WERI-Rb-1 (cell line): ENCODE results near the gene PMEL.

ENCODE experiments used
- DNase-seq: peaks from one replicate; pipeline ENCODE4 v3.0.0-alpha.2; 2020
- H3K27ac ChIP-seq: fragments of 250-450 bp; sonication (Bioruptor Pico); 2 replicates; pipeline ENCODE4 v1.5.1; 2020; ENCODE audit warnings: mild to moderate bottlenecking, moderate library complexity
- H3K27me3 ChIP-seq: fragments of 250-450 bp; sonication (Bioruptor Pico); 2 replicates; pipeline ENCODE4 v1.5.1; 2021; ENCODE audit warnings: mild to moderate bottlenecking, low read depth, moderate library complexity; ENCODE audit not compliant: insufficient read depth, severe bottlenecking
- H3K36me3 ChIP-seq: fragments of 250-450 bp; sonication (Bioruptor Pico); 2 replicates; pipeline ENCODE4 v1.5.1; 2020; ENCODE audit warnings: mild to moderate bottlenecking, moderate library complexity
- H3K4me3 ChIP-seq: 2 replicates; pipeline ENCODE4 v1.5.1; 2011; ENCODE audit warnings: low read depth, mild to moderate bottlenecking, control low read depth, low read length
- H3K9me3 ChIP-seq: fragments of 250-450 bp; sonication (Bioruptor Pico); 2 replicates; pipeline ENCODE4 v1.5.1; 2021; ENCODE audit warnings: mild to moderate bottlenecking, moderate library complexity; ENCODE audit not compliant: severe bottlenecking
- TF ChIP-seq, protein P1 (sequence below): IDR thresholded peaks from 2 replicates; pipeline ENCODE4 v1.5.1; 2011; ENCODE audit warnings: low read depth, mild to moderate bottlenecking, control low read depth, inconsistent platforms, low read length

The PMEL gene

DNA sequence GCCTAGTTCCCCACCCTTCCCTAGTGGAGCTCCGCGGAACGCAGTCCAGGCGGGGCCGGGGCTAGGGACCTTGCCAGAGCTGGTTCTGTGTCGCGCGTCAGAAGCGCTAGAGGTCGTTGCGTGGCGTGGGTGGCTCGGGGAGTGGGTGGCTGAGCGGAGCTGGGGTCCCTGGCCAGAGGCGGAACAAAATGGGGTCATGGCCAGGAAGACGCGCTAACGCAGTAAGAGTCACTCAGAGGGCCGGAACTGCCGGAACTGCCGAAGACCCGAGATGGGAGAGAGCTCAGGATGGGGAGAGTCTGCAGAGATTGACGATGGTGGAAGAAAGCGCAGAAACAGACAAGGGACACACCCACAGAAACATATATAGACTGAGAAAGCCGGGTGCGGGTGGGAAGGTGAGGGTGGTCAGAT, 30.1 kb downstream of the PMEL start:
- TF ChIP-seq, protein P1, sequence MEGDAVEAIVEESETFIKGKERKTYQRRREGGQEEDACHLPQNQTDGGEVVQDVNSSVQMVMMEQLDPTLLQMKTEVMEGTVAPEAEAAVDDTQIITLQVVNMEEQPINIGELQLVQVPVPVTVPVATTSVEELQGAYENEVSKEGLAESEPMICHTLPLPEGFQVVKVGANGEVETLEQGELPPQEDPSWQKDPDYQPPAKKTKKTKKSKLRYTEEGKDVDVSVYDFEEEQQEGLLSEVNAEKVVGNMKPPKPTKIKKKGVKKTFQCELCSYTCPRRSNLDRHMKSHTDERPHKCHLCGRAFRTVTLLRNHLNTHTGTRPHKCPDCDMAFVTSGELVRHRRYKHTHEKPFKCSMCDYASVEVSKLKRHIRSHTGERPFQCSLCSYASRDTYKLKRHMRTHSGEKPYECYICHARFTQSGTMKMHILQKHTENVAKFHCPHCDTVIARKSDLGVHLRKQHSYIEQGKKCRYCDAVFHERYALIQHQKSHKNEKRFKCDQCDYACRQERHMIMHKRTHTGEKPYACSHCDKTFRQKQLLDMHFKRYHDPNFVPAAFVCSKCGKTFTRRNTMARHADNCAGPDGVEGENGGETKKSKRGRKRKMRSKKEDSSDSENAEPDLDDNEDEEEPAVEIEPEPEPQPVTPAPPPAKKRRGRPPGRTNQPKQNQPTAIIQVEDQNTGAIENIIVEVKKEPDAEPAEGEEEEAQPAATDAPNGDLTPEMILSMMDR: no peak
- Histone ChIP-seq H3K36me3 (no peaks in the 10 kb centered on the region), H3K4me3 (no peak overlapping the region), H3K27me3 (no peaks in the 10 kb centered on the region), H3K27ac (no peak overlapping the region), H3K9me3 (no peaks in the 10 kb centered on the region)
- no peak for DNase-seq

DNA sequence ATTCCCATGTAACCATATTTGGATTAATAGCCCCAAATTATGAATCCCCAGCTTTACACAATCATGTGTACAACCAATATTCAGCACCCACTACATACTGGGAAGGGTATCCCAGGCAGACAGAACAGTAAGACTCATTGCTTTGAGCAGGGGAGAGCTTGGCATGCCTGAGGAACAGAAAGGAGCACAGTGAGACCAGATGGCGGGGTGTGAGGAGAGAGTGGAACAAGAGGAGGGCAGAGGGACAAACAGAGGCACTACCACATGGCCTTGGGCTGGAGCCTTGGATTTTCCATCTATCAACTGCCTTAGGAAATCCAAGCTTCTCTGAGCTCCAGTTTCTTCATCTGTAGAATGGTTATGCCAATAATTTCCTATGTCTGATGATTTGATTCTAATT, 31.1 kb downstream of the PMEL start:
- H3K27ac ChIP-seq: no peak overlapping the region
- H3K9me3 ChIP-seq: no peaks in the 10 kb centered on the region
- no peak for DNase-seq
- no peaks in the 10 kb centered on the region for H3K27me3 ChIP-seq
- TF ChIP-seq, protein P1: no peak
- H3K36me3 ChIP-seq: no peaks in the 10 kb centered on the region
- H3K4me3 ChIP-seq: no peak overlapping the region

DNA sequence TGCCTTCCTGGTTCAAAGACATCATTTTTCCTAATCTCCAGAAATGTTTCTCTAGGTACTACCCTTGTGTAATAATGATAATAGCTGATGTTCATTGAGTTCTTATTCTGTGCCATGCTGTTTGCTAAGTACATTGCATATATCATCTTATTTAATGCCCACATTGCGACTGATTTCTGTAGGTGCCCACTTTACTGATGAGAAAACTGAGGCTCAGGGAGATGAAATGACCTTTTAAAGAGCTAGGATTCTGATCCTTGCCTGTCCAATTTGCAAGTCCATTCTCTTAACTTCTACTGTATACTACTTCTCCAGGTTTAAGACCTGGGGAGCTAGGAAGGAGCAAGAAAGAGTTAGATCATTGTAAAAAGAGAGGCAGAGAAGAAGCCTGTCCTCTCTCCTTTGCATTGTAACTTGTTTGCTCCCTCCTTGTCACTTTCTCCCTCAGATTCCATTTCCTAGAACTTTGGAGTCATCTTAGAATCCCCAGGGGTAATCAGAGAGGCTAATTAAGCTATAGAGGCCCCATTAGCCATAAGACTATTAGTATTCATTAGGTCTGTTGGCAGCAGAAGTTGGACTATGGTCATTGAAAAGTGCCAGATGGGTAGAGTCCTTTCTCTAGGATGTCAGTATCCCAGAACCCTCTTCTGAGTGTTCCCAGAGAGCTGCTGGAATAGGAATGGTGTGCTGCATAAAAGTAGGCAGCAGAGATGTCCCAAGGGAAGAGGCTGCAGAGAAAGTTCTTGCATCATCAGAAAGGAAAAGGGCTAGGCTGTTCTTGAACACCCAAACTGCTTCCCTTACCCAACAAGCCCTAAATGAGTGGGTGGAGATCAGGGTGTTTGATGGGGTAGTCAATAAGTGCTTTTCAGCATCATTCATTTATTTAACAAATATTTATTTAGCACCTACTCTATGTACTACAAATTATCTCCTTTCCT, 31.8 kb downstream of the PMEL start:
- Histone ChIP-seq H3K27me3 (no peaks in the 10 kb centered on the region), H3K27ac (no peak overlapping the region), H3K36me3 (no peaks in the 10 kb centered on the region), H3K9me3 (no peaks in the 10 kb centered on the region), H3K4me3 (no peak overlapping the region)
- TF ChIP-seq, protein P1: no peak
- DNase-seq: no peak

DNA sequence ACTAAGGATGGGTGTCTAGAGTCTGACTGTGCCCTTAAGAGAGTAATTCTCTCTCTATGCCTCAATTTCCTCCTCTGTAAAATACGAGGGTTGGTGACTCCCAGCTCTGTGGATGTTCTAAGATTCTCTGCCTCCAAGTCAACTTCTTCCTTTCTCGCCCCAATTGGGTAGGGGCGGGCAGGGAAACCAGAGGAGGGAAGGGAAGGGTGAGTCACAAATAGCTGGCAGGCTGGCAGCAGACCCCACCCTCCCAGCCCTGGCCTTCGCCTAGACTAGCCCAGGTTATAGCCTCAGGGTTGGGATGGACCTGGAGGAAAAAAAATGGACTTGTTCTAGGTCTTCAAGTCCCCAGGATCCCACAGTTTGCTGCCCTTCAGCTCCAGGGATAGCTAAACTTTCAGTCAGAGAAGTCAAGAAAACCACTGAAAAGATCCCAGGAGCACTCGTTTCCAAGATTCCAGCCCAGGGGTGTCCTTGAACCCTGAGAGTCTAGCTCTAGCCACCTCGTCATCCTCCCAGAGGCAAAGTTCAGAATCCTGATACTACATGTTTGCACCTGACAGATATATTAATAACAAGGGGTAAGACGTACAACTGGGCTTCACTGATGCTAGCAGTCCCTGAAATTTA, 32.6 kb downstream of the PMEL start:
- H3K27ac ChIP-seq: no peak overlapping the region
- H3K36me3 ChIP-seq: no peaks in the 10 kb centered on the region
- H3K27me3 ChIP-seq: no peaks in the 10 kb centered on the region
- no peak overlapping the region for H3K4me3 ChIP-seq
- no peak for DNase-seq
- no peaks in the 10 kb centered on the region for H3K9me3 ChIP-seq
- TF ChIP-seq, protein P1: no peak

DNA sequence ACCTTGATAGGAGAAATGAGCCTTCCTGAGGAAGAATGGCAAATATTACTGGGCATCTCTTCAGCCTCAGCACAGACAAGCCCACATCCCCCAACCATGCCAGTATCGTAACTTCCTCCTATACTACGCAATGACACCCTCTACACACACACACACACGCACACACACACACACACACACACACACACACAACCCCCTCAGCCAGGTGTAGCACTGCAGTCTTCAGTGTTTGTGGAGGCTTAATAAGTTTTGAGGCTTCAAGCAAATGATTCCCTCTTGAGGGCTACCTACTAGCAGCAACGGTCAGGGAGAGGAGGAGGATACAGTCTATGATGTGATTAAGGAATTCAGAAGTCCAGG, 33.3 kb downstream of the PMEL start:
- no peaks in the 10 kb centered on the region for H3K27me3 ChIP-seq
- no peaks in the 10 kb centered on the region for H3K36me3 ChIP-seq
- DNase-seq: no peak
- TF ChIP-seq, protein P1: no peak
- peak overlapping the region; percentile 59 for H3K4me3 ChIP-seq
- H3K9me3 ChIP-seq: no peaks in the 10 kb centered on the region
- H3K27ac ChIP-seq: no peak overlapping the region
